Measurements from ENCODE around the gene ITGAL.
A peak's percentile ranks its signal among the peaks of the same experiment; 100 is the strongest.
"Not testable (repeated sequence)": the region's sequence is repeated elsewhere in the genome, so short reads cannot be mapped to it uniquely, and the experiment has no call there.

ITGAL gene

DNA sequence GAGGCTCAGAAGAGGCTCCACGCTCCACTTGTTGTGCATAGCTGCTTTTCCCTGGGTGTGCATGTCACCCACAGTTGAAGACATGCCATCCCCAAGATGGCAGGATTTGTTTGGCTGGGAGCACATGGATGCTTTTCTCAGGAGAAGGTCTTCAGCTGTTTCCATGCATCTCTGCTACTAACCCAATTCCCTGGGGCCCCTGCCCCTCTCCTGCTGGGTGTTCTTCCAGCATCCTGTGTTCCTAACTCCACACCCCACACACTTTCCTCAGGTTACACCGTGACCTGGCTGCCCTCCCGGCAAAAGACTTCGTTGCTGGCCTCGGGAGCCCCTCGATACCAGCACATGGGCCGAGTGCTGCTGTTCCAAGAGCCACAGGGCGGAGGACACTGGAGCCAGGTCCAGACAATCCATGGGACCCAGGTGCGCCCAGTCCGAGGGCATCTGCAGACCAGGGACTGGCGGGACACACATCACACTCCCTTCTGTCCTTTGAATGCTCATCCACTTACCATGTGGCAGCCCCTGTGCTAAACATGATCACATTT, 21.5 kb downstream of the ITGAL start:
- no peak for DNase-seq

DNA sequence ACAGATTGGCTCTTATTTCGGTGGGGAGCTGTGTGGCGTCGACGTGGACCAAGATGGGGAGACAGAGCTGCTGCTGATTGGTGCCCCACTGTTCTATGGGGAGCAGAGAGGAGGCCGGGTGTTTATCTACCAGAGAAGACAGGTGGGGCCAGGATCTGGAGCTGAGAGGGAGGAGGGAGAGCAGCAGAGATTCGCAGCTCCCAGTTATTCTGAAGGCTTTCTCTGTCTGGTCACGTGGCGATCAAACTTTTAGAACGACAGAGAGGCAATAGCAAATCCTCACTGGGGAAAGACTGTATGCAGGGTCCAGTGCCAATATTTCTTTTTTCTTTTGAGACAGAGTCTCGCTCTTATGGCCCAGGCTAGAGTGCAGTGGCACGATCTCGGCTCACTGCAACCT, 22.2 kb downstream of the ITGAL start:
- no peak for DNase-seq

DNA sequence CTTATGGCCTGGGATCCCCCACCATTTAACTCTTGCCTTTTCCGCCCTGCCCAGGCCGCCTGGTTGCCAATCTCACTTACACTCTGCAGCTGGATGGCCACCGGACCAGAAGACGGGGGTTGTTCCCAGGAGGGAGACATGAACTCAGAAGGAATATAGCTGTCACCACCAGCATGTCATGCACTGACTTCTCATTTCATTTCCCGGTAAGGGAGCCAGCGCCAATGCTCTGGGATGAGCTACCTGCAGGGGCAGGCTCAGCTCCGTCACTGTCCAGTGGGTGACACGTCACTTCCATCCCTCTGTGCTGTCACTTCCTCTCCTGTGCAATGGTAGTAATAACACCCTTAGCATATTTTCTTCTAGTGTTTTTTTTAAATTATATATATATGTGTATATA, 26.7 kb downstream of the ITGAL start:
- DNase-seq, result no peak

DNA sequence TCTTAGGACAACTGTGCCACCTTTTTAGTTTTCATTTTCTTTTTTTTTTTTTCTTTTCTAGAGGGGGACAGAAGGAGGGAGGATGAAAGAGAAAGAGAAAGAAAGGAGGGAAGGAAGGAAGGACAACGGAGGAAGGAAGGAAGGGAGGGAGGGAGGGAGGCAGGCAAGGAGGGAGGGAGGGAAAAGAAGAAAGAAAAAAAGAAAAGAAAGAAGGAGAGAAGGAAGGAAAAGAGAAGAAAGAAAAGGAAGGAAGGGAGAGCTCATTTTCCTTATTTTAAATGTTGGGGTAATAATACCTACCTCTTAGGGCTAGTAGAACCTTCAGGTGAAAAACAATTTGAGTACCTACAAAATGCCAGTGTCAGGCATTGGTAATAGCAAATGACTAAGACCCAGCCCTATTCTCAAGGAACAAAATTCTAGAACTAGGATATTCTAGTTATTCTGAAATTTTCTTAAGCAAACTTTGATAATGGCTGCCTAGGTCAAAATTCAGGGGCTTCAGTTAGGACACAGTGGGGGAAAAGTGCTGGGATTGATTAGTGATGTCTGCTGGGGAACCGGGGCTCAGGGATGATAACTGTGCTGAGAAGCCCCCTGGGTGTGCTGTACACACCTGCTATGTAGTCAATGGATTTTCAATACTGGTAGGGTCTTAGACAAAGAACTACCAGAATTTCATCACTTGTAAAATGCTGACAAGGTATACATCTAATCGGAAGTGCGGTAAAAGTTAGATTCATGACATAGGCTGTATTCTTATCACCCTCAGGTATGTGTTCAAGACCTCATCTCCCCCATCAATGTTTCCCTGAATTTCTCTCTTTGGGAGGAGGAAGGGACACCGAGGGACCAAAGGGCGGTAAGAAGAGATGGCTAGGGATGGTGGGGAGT, 31.1 kb downstream of the ITGAL start:
- DNase-seq, result no peak

DNA sequence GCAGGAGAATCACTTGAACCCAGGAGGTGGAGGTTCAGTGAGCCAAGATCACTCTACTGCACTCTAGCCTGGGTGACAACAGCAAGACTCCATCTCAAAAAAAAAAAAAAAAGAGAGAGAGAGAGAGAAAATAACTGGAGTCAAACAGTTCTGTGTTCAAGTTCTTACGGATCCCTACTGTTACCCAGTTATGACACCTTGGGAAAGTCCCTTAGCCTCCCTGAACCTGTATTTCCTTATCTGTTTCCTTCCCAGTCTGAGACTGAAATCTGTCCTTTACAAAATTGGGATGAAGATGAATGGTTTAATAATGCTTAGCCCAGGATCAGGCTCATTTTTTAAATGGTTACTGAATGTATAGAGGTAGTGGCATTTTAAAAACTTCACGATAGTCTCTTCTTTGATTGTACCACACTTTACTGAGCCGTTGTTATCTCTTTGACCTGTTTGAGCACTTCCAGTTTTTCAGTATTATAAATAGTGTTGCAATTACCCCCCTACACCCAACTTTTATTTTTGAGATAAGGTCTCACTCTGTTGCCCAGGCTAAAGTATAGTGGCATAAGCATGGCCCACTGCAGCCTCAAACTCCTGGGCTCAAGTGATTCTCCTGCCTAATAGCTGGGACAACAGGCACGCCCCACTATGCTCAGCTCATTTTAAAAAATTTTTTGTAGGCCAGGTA, 36.7 kb downstream of the ITGAL start:
- DNase-seq, result no peak

DNA sequence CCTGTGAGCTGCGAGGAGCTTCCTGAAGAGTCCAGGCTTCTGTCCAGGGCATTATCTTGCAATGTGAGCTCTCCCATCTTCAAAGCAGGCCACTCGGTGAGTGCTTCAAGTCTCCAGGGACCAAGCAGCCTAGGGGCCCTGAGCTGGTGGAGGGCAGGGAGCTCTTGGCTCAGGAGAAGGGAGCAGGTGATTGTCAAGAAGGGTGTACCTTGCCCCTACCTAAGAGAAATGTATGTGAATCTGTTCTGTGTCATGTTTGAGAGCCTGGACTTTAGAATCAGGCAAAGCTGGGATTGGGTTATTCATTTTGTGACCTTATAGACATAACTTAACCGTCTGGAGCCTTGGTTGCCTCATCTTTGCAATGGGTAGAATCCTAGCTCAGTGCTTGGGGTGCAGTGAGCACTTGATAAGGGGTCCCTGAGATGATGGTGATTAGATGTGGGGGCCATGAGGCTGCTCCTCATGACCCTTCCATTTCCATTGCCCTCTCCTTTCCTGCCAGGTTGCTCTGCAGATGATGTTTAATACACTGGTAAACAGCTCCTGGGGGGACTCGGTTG, 37.9 kb downstream of the ITGAL start:
- no peak for DNase-seq

DNA sequence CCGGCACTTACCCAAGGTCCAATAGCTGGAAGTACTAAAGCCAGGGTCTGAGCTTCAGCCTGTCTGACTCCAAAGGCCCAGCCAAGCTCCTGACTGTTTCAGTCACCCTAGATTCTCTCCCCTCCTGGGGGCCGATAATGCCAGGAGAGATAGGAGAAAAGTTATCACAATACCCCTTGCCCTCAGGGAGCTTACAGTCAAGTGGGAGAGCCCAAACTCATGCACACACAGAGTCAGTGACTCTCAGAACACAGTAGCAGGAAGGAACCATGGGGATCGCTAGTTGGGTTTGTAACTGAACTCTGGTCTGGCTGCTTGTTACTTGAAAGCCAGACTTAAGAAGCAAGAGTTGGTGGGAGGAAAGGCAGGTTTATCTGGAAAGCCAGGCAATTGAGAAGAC, 39.0 kb downstream of the ITGAL start:
- DNase-seq, result no peak

DNA sequence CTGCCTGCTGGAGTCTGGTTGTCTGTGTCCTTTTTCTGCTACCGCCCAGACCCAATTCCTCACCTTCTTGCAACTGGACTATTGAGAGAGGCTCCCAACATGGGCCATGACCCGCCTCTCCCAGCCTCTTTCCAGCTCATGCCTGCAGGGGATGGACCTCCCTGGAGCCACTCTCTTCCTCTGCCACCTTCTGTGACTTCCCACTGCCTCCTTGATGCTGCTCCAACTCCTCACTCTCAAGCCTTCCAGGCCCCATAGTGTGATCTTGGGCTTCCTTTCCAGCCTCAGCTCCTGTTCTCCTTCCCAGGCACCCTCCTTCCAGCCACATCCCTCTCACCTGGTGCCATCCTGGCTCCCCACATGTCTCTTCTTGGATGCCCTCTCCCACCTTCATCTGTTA, 42.7 kb downstream of the ITGAL start:
- DNase-seq, result no peak

DNA sequence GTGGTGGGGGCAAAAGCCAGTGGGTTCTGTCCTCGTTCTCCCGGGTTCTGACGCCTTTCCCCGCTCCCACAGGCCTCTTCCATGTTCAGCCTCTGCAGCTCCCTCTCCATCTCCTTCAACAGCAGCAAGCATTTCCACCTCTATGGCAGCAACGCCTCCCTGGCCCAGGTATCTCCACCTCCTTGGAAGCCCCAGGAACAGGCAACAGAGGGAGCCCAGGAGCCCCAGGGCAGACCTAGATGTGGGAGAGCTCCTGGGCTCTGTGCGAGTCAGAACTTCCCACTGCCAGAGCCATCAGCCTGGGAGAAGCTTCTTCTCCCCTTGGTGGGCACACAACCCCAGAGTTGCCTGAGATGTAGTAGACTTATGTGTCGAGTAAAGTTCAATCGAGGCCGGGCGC, 46.0 kb downstream of the ITGAL start:
- no peak for DNase-seq

DNA sequence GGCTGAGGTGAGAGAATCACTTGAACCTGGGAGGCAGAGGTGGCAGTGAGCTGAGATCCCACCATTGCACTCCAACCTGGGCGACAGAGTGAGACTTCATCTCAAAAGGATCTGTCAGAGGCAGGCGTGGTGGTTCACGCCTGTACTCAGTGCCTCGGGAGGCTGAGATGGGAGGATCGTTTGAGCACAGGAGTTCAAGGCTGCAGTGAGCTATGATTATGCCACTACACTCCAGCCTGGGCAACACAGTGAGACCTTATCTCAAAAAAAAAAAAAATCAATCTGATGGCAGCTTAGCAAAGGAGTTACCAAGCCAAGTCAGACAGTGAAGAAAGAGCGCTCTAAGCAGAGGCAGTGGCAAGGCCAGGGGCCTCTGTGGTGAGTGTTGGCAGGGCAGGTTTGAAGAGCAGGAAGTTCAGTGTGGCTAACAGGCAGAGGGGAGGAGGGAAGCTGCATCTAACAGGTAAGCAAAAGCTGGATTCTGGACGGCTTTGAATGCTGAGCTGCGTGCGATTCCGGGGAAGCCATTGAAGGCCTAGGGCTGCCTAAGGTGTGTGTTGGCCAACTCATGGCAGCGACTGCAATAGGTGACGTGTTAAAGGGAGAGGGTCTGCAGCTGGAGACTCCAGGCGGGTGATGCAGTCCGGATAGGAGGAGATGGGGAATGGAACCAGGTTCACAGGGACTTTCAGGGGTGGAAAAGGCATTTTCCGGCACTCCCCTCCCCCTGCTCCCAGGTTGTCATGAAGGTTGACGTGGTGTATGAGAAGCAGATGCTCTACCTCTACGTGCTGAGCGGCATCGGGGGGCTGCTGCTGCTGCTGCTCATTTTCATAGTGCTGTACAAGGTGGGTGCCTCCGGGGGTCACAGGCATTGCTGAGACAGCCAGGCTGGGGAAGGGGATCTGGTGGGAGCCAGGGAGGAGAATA, 46.8 kb downstream of the ITGAL start:
- DNase-seq, result no peak

DNA sequence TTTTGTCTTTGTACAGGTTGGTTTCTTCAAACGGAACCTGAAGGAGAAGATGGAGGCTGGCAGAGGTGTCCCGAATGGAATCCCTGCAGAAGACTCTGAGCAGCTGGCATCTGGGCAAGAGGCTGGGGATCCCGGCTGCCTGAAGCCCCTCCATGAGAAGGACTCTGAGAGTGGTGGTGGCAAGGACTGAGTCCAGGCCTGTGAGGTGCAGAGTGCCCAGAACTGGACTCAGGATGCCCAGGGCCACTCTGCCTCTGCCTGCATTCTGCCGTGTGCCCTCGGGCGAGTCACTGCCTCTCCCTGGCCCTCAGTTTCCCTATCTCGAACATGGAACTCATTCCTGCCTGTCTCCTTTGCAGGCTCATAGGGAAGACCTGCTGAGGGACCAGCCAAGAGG, 48.9 kb downstream of the ITGAL start:
- DNase-seq, result no peak

DNA sequence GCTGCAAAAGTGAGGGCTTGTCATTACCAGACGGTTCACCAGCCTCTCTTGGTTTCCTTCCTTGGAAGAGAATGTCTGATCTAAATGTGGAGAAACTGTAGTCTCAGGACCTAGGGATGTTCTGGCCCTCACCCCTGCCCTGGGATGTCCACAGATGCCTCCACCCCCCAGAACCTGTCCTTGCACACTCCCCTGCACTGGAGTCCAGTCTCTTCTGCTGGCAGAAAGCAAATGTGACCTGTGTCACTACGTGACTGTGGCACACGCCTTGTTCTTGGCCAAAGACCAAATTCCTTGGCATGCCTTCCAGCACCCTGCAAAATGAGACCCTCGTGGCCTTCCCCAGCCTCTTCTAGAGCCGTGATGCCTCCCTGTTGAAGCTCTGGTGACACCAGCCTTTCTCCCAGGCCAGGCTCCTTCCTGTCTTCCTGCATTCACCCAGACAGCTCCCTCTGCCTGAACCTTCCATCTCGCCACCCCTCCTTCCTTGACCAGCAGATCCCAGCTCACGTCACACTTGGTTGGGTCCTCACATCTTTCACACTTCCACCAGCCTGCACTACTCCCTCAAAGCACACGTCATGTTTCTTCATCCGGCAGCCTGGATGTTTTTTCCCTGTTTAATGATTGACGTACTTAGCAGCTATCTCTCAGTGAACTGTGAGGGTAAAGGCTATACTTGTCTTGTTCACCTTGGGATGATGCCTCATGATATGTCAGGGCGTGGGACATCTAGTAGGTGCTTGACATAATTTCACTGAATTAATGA, 49.5 kb downstream of the ITGAL start:
- DNase-seq, result no peak

DNA sequence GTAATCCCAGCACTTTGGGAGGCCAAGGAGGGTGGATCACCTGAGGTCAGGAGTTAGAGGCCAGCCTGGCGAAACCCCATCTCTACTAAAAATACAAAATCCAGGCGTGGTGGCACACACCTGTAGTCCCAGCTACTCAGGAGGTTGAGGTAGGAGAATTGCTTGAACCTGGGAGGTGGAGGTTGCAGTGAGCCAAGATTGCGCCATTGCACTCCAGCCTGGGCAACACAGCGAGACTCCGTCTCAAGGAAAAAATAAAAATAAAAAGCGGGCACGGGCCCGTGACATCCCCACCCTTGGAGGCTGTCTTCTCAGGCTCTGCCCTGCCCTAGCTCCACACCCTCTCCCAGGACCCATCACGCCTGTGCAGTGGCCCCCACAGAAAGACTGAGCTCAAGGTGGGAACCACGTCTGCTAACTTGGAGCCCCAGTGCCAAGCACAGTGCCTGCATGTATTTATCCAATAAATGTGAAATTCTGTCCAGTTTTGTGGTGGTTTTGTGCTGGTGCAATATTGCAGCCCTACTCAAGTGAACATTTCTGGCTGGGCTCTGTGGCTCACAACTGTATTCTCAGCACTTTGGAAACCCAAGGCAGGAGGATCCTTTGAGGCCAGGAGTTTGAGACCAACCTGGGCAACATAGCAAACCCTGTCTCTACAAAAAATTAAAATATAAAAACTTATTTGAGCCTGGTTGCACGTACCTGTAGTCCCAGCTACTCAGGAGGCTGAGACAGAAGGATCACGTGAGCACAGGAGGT, 50.3 kb downstream of the ITGAL start:
- not testable (repeated sequence) for DNase-seq

DNA sequence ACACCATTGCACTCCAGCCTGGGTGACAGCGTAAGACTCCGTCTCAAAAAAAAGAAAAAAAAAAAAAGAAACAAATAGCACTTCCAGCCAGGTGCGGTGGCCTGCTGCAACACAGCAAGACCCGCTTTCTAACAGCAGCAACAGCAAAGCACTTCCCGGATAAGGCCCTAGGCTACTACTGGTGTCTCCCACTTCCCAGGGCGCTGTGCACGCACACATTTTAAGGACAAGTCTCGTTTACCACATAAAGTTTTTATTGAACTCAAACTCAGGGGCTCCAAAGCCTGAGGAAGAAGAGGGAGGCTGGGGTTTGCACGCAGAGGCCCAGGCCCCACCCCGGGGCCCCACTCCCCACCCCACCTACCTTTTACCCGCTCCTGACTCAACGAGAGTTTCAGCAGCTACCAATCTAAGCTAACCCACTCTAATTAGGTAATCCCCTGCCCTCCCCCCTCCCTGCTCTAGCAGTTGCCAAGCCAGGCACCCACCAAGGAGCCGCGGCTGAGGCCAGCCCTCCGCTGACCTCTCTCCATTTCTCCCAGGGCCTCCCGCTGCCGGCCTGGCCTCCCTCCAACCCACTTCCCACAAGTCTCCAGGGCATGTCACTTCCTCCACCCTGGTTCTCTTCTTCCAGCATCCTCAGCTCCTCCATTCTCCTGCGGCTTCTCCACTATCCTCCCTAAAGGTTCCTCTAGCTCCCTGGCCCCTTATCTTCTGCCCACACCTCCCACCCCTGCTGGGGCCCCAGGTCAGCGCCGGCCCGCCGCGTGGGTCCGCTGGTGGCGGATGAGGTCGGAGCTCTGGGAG, 51.4 kb downstream of the ITGAL start:
- no peak for DNase-seq

DNA sequence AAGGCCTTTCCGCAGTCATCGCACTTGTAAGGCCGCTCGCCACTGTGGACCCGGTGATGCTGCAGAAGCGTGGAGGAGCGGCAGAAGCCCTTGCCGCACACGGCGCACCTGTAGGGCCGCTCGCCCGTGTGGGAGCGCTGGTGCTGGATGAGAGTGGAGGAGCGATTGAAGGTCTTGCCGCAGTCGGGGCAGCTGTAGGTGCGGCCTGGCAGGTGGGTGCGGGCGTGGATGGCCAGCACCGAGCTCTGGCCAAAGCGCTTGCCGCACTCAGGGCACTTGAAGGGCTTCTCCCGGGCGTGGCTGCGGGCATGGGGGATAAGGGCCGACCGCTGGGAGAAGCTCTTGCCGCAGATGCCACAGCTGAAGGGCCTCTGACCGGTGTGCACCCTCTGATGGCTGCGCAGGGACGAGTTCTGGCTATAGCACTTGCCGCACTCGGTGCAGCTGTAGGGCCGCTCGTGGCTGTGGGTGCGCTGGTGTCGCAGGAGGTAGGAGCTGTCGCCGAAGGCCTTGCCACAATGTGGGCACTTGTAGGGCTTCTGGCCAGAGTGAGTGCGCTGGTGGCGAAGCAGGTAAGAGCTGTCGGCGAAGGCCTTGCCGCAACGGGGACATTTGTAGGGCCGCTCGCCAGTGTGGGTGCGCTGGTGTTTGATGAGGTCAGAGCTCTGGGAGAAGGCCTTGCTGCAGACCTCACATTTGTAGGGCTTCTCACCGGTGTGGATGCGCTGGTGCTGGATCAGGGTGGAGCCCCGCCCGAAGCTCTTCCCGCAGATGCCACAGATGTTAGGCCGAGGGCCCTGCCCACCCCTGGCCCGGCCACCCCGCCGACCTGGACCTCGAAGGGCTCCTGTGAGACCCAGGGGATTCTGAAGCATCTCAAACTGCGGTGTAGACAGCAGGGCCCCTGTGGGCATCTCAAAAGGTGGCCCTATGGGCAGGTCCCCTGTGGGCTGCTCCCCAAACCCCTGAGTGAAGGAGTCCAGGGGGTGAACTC, 52.3 kb downstream of the ITGAL start:
- DNase-seq, result no peak

DNA sequence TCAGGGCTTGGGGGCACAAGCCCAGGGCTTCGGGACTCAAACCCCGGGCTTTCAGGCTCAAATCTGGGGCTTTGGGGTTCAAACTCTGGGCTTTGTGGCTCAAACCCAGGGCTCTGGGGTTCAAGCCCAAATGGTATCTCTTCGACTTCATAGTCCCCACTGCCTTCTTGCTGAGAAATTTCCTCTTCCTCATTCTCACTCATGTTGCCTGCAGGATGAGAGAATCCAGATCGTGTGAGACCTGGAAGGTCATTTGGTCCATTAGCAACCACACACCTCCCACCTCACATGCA, 53.2 kb downstream of the ITGAL start:
- no peak for DNase-seq

DNA sequence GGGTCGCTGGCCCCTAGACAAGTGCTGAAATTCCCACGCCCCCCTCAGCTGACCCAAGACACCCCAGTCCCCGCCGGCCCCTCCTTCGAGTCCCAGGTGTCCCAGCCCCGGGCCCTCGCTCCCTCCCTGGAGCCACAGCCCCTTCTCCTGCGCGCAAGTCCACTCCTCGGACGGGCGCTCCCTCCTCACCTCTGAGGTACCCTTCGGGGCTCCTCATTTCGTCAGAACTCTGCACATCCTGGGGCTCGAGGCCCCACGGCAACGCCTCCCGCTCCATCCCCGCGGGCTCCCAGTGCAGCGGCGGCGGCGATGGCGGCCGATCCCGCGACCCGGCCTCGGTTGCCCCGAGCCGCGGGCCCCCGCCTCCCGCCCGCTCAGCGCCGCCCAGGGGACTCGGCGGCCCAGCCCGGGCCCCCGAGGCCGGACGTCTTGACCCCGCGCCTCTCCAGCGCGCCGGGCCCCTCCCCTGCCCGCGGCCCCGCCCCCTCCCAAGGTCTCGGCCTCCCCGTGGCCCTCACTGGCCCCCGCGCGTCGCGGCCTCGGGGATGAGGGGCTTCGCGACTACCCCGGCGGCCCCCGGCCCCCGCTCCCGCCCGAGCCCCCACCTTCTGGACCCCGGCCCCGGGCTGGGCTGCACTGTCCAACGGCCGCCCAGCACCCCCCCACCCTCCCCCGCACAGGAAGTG, 53.7 kb downstream of the ITGAL start, which contains the start of gene ZNF768:
Gene ZNF768 (minus strand): TSS at position 430 of the 686 bp plus-strand sequence. CDS start 153 bp downstream, at position 277.
- peak in 1 of 2 donors; percentile 61 for DNase-seq
